OCI-LY7 (cell line): ENCODE measurements around the gene TMEM181. TPM values are rescaled to one million over a fixed set of nuclear protein-coding genes. Genes with fewer than 3 reads are reported as not detected.

ENCODE experiments used
- BruUV-seq: library from RNA; stranded (reverse); fragments of 400-500 nt; replicated peaks from 2 replicates; lab custom pipeline; 2021; lab: Mats Ljungman, UMichigan
- CTCF ChIA-PET: fragments of 300-600 bp; sonication (Branson Sonifier 250); formaldehyde crosslinking; loops from one replicate; lab custom pipeline; 2022; ENCODE audit warnings: antibody characterized with exemption; ENCODE audit not compliant: unreplicated experiment; lab: Charles Lee
- POLR2A ChIA-PET: fragments of 300-600 bp; sonication (Branson Sonifier 250); formaldehyde crosslinking; loops from one replicate; lab custom pipeline; 2022; ENCODE audit warnings: antibody characterized with exemption; lab: Charles Lee
- DNase-seq: peaks from one replicate; pipeline ENCODE4 v3.0.0-alpha.2; 2015; ENCODE audit warnings: low spot score
- H2AFZ ChIP-seq: fragments of 200-600 bp; sonication (generic), shearing (Covaris generic); 2 replicates; pipeline ENCODE4 v1.6.1; 2014; ENCODE audit warnings: mild to moderate bottlenecking, antibody characterized with exemption, low read length, moderate library complexity
- H3K27ac ChIP-seq: fragments of 200-600 bp; sonication (generic); 2 replicates; pipeline ENCODE4 v1.5.1; 2014; ENCODE audit warnings: mixed run types, low read depth, mild to moderate bottlenecking, moderate library complexity, low read length, inconsistent platforms; ENCODE audit not compliant: poor library complexity, severe bottlenecking
- H3K36me3 ChIP-seq: fragments of 200-600 bp; sonication (generic); 2 replicates; pipeline ENCODE4 v1.6.1; 2014; ENCODE audit warnings: mild to moderate bottlenecking, antibody characterized with exemption, low read length, moderate library complexity, mixed read lengths; ENCODE audit not compliant: insufficient read depth
- H3K4me1 ChIP-seq: fragments of 200-600 bp; sonication (generic); 2 replicates; pipeline ENCODE4 v1.5.1; 2014; ENCODE audit warnings: mild to moderate bottlenecking, low read length; ENCODE audit not compliant: insufficient read depth, poor library complexity, severe bottlenecking
- H3K4me2 ChIP-seq: fragments of 200-600 bp; sonication (generic); 2 replicates; pipeline ENCODE4 v1.6.1; 2014; ENCODE audit warnings: mild to moderate bottlenecking, low read length
- H3K4me3 ChIP-seq: fragments of 200-600 bp; sonication (generic); 2 replicates; pipeline ENCODE4 v1.5.1; 2014; ENCODE audit warnings: mild to moderate bottlenecking, low read depth, low read length; ENCODE audit not compliant: poor library complexity, severe bottlenecking
- H3K79me2 ChIP-seq: fragments of 200-600 bp; sonication (generic); 2 replicates; pipeline ENCODE4 v1.6.1; 2016; ENCODE audit warnings: low read depth, mild to moderate bottlenecking, low read length, moderate library complexity, mixed read lengths; ENCODE audit not compliant: insufficient read depth
- H3K9me2 ChIP-seq: fragments of 200-600 bp; sonication (generic); 2 replicates; pipeline ENCODE4 v1.6.1; 2016; ENCODE audit warnings: mild to moderate bottlenecking, low read length, mixed read lengths; ENCODE audit not compliant: insufficient read depth
- H3K9me3 ChIP-seq: fragments of 200-600 bp; sonication (generic); 2 replicates; pipeline ENCODE4 v1.6.1; 2014; ENCODE audit warnings: mild to moderate bottlenecking, mixed run types, low read length, mixed read lengths
- H4K20me1 ChIP-seq: fragments of 200-600 bp; sonication (generic); 2 replicates; pipeline ENCODE4 v1.6.1; 2014; ENCODE audit warnings: mild to moderate bottlenecking, antibody characterized with exemption, low read length, moderate library complexity, mixed read lengths; ENCODE audit not compliant: insufficient read depth
- EZH2phosphoT487 ChIP-seq: fragments of 200-600 bp; sonication (generic); IDR thresholded peaks from 2 replicates; pipeline ENCODE4 v1.6.1; 2018; ENCODE audit warnings: low read depth, borderline replicate concordance, mild to moderate bottlenecking, mixed run types, antibody characterized with exemption, low read length, moderate library complexity, mixed read lengths
- intact Hi-C: fragments of 100-400 bp; cut with micrococcal nuclease; formaldehyde crosslinking; loops from one replicate; pipeline ENCODE4 v1.10.0; 2022; ENCODE audit not compliant: unreplicated experiment
- total RNA-seq, 2 experiments: library from RNA; depleted of rRNA in 1 of 2; stranded (reverse); fragments of >200 nt in 1 of 2; shearing (Covaris generic) in 1 of 2; gene quantifications; 2 replicates each; pipeline ENCODE4 v1.2.3, GENCODE V29; 2014 to 2022
- TF ChIP-seq, protein P1 (sequence below): fragments of 200-600 bp; sonication (generic); conservative IDR thresholded peaks from 2 replicates; pipeline ENCODE4 v1.5.1; 2014; ENCODE audit warnings: mild to moderate bottlenecking, antibody characterized with exemption, low read length, moderate library complexity, mixed read lengths

The TMEM181 gene
- total RNA-seq, 2 experiments from 2014 or later, result 8.0 to 12.5 TPM

DNA sequence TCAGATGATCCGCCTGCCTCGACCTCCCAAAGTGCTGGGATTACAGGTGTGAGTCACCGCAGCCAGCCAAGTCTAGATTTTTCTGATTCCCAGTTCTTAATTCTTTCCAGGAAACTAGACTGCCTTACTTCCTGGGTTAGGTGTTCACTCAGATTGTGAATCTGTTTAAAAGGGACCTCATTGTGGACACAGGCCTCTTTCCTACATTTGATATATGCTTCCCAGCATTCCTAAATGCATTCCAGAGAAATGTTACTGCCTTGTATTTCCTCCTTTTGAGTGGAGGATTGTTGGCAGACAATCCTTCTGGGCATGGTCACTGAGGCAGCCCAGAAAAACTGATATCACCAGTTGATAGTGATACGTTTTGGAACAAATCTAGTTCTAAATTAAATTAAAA lies 15.7 kb downstream of the TMEM181 start:
- Histone ChIP-seq H3K27ac (no peak overlapping the region), H3K4me3 (no peak overlapping the region), H3K79me2 (no peaks in the 10 kb centered on the region), H3K36me3 (peaks cover 38% of the 10 kb centered on the region), H4K20me1 (no peaks in the 10 kb centered on the region), H3K4me1 (no peaks in the 10 kb centered on the region), H2AFZ (no peak overlapping the region), H3K9me2 (no peaks in the 10 kb centered on the region), H3K4me2 (no peak overlapping the region), H3K9me3 (no peaks in the 10 kb centered on the region)
- no peak for DNase-seq
- ChIA-PET CTCF (no interaction called here), POLR2A (no interaction called here)
- no peak for TF ChIP-seq EZH2phosphoT487
- TF ChIP-seq, protein P1, sequence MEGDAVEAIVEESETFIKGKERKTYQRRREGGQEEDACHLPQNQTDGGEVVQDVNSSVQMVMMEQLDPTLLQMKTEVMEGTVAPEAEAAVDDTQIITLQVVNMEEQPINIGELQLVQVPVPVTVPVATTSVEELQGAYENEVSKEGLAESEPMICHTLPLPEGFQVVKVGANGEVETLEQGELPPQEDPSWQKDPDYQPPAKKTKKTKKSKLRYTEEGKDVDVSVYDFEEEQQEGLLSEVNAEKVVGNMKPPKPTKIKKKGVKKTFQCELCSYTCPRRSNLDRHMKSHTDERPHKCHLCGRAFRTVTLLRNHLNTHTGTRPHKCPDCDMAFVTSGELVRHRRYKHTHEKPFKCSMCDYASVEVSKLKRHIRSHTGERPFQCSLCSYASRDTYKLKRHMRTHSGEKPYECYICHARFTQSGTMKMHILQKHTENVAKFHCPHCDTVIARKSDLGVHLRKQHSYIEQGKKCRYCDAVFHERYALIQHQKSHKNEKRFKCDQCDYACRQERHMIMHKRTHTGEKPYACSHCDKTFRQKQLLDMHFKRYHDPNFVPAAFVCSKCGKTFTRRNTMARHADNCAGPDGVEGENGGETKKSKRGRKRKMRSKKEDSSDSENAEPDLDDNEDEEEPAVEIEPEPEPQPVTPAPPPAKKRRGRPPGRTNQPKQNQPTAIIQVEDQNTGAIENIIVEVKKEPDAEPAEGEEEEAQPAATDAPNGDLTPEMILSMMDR, result no peak
- no TSS peak for BruUV-seq
- intact Hi-C loops, result no loop called here

DNA sequence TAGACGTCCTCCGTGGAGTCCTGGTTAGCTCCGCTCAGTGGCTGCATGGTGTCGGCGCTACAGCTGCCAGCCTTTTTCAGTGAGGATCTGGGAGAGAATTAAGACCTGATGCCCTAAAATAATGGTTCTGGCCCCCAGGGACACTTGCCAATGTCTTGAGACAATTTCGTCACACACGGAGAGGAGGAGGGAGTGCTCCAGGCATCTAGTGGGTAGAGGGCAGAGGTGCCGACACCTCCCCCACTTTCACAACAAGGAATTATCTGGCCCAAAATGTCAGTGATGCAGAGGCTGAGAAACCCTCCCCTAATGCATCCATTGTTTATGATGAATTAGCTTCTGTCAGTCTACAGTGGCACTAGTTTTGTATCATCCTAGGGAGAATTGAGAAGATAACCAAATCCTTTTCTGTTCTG lies 24.4 kb downstream of the TMEM181 start:
- CTCF ChIA-PET, result no interaction called here
- no TSS peak for BruUV-seq
- no peaks in the 10 kb centered on the region for H3K9me3 ChIP-seq
- intact Hi-C loops, result no loop called here
- POLR2A ChIA-PET, result interaction anchor here (0.6 kb wide), 1 partner anchor 1130 kb away, joined by 3 read pairs; no protein-coding TSS in a partner anchor
- DNase-seq, result no peak
- H3K27ac ChIP-seq, result no peak overlapping the region
- no peaks in the 10 kb centered on the region for H3K4me1 ChIP-seq
- H3K4me3 ChIP-seq, result no peak overlapping the region
- no peak overlapping the region for H2AFZ ChIP-seq
- H3K79me2 ChIP-seq, result no peaks in the 10 kb centered on the region
- H3K9me2 ChIP-seq, result no peaks in the 10 kb centered on the region
- H4K20me1 ChIP-seq, result no peaks in the 10 kb centered on the region
- H3K4me2 ChIP-seq, result no peak overlapping the region
- H3K36me3 ChIP-seq, result peaks cover 47% of the 10 kb centered on the region
- TF ChIP-seq EZH2phosphoT487, result no peak
- TF ChIP-seq, protein P1, result no peak

DNA sequence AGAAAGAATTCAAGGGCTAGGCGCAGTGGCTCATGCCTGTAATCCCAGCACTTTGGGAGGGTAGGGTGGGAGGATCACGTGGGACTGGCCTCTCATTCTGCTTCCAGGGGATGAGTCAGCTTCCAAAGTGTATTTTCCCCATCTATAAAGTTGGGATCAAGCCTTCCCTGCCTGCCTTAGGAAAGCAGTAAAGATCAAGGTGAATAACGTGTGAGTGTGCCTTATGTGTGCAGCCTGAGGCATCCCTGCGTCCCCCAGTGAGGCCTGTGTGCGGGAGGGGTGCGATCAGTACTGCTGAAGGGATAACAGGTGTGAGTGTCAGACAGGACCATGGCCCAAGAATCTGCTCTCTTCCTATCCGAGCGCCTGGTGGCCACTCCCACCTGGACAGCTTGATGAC lies 26.8 kb downstream of the TMEM181 start:
- no peaks in the 10 kb centered on the region for H3K79me2 ChIP-seq
- no peak for TF ChIP-seq EZH2phosphoT487
- TF ChIP-seq, protein P1, result no peak
- H3K4me1 ChIP-seq, result no peaks in the 10 kb centered on the region
- no peak overlapping the region for H2AFZ ChIP-seq
- H3K4me2 ChIP-seq, result no peak overlapping the region
- ChIA-PET CTCF (no interaction called here), POLR2A (no interaction called here)
- H3K4me3 ChIP-seq, result no peak overlapping the region
- H3K9me3 ChIP-seq, result no peaks in the 10 kb centered on the region
- H3K27ac ChIP-seq, result no peak overlapping the region
- no peaks in the 10 kb centered on the region for H3K9me2 ChIP-seq
- BruUV-seq, result no TSS peak
- H4K20me1 ChIP-seq, result no peaks in the 10 kb centered on the region
- intact Hi-C loops, result no loop called here
- H3K36me3 ChIP-seq, result peaks cover 67% of the 10 kb centered on the region
- no peak for DNase-seq
